Measurements from ENCODE around the gene KIAA1671.

DNA sequence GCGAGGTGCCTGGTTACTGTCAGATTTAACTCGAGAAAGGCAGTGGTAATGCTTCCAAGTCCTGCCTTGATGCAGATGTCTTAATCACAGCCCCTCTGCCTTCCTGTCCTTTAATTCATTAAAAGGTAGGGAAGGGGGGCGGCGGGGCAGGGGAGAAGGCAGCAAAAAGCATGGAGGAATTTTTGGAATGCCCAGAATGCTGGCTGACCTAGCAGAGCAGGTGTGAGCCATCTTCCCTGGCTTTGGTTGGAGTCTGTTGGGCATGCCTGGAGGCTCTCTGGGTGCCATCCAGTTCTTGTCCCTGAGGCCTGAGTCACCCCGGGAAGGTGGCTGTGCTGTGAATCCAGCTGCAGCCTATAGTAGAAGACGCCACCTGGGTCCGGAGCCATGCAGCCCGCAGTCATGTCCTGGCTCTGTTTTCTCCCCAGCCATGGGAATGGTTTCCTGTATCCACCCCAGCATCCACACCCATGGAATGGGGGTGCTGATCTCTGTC lies 15.6 kb downstream of the KIAA1671 start:
- TF ChIP-seq, protein P1, sequence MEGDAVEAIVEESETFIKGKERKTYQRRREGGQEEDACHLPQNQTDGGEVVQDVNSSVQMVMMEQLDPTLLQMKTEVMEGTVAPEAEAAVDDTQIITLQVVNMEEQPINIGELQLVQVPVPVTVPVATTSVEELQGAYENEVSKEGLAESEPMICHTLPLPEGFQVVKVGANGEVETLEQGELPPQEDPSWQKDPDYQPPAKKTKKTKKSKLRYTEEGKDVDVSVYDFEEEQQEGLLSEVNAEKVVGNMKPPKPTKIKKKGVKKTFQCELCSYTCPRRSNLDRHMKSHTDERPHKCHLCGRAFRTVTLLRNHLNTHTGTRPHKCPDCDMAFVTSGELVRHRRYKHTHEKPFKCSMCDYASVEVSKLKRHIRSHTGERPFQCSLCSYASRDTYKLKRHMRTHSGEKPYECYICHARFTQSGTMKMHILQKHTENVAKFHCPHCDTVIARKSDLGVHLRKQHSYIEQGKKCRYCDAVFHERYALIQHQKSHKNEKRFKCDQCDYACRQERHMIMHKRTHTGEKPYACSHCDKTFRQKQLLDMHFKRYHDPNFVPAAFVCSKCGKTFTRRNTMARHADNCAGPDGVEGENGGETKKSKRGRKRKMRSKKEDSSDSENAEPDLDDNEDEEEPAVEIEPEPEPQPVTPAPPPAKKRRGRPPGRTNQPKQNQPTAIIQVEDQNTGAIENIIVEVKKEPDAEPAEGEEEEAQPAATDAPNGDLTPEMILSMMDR (IDR thresholded peaks at IDR 0.05 in 4 of 5, conservative IDR thresholded peaks at IDR 0.05 in 1 of 5) = no peak
- TF ChIP-seq POLR2A (IDR thresholded peaks at IDR 0.05) = no peak
